GM19023 (cell line): ENCODE results near the gene RPL3.
"Not testable (repeated sequence)": the region's sequence is repeated elsewhere in the genome, so short reads cannot be mapped to it uniquely, and the experiment has no call there.

ENCODE experiments used
- ATAC-seq: cut with Tn5 transposase; IDR thresholded peaks from one replicate; pipeline ENCODE4 v1.9.1; 2021; ENCODE audit warnings: mild to moderate bottlenecking, moderate library complexity; ENCODE audit not compliant: unreplicated experiment

Gene RPL3

DNA sequence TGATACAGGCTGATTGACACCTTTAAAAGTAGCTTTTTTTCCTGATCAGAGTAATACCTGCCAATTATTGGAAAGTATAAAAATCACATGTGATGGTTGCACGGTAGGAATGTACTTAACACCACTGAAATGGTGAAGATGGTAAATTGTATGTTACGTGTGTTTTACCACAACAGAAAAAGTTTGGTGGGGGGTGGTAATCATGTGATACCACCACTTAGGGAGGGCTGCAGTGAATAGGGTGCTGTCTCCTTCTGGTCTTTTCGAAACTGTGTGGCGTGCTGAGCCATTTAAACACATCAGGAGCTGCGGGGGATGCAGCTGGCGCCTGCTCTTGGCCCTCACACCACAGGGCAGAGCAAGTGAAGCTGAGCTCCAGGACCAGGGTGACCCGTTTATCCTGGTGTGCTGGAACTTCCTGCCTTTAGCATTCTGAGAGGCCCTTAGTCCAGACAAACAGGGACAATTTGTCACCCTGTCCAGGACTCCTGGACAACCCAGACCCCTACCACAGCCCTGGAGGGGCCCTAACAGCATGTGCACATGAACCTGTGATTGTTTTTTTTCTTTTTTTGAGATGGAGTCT, 33.0 kb upstream of the RPL3 start:
- ATAC-seq, result no peak

DNA sequence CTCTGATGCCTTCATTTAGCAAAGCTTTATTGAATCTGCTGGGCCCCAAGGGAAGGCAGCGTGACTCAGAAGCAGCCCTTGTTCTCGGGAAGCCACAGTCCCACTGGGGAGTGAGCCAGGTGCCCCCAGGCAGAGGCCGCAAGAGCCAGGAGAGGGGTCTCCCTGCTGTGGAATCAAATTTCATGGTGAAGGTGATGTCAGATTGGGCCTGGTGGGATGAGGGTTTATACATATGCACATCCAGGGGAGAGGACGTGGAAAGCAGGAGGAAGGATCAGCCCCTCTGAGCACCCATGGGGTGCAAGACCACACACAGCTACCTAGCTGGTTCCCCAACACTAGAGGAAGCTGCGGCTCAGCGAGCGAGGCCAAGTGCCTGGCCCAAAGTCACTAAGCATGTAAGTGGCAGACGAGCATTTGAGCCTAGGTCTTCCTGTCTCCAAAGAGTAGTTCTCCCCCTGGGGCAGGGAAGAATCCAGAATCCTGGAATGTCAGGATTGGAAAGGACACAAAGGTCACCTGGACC, 32.3 kb upstream of the RPL3 start:
- no peak for ATAC-seq

DNA sequence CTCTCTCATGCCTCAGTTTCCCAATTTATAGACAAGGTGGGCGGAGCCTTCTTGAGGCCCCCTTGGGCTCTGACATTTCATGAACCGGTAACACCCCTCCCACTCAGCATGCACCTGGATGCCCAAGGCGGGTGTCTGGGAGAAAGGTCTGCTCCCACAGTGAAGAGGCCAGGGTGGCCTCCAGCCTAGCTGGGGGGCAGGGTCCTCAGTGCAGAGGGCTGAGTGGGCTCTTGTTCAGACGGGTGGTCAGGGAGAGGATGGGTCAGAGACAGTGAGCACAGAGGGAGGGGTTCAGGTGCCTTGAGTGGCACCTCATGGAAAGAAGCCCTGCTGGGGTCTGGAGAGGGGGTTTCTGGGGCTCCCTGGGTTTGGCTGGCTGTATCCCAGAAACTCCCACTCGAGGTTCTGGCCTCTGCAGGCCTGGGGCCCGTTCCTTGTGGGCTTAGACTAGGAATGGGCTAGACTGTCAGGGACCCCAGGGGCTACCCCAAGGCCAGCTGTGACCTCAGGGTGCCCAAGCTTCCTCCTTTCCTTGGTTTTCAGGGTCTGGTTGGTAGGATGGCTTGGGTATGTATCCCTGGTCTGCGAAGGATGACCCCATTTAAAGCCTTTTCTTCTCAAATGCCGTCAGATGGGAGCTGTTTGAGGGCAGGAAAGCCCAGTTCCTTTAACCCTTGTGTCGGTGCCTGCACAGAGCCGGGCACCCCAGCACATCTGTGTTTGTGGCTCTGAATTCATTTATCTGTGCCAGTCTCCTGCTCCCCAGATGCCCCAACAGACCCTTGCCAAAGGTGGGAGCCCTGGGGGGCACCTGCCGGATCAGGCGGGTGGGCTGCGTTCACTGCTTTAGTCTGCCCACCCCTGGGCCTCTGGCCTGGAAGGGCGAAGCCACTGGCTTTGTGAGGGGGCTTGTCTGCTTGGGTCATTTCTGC, 31.6 kb upstream of the RPL3 start:
- ATAC-seq, result no peak

GRCh38 chr22:39349967-39350726, 30.7 kb upstream of the RPL3 start, which contains the start of gene SYNGR1:
Gene SYNGR1 (plus strand): TSS chr22:39349991. CDS start chr22:39350011, 20 bp downstream.
- no peak for ATAC-seq

GRCh38 chr22:39349506-39349966, 30.1 kb upstream of the RPL3 start:
- ATAC-seq, result no peak

- ATAC-seq, result no peak
These were observed 29.6 kb upstream of the RPL3 start for GRCh38 chr22:39348909-39349505.

DNA sequence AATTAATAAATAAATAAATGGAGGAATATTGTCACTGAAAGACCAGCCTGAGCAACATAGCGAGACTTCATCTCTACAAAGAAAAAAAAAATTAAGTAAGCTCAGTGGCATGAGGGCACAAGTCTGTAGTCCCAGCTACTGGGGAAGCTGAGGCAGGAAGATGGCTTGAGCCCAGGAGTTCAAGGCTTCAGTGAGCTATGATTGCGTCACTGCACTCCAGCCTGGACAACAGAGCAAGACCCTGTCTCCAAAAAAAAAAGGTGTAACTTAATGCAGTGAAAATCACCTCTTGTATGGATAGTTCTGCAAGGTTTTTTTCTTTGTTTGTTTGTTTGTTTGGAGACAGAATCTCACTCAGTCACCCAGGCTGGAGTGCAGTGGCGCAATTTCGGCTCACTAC, 25.8 kb upstream of the RPL3 start:
- no peak for ATAC-seq

- ATAC-seq, result no peak
These were observed 24.6 kb upstream of the RPL3 start for GRCh38 chr22:39344046-39344390.

DNA sequence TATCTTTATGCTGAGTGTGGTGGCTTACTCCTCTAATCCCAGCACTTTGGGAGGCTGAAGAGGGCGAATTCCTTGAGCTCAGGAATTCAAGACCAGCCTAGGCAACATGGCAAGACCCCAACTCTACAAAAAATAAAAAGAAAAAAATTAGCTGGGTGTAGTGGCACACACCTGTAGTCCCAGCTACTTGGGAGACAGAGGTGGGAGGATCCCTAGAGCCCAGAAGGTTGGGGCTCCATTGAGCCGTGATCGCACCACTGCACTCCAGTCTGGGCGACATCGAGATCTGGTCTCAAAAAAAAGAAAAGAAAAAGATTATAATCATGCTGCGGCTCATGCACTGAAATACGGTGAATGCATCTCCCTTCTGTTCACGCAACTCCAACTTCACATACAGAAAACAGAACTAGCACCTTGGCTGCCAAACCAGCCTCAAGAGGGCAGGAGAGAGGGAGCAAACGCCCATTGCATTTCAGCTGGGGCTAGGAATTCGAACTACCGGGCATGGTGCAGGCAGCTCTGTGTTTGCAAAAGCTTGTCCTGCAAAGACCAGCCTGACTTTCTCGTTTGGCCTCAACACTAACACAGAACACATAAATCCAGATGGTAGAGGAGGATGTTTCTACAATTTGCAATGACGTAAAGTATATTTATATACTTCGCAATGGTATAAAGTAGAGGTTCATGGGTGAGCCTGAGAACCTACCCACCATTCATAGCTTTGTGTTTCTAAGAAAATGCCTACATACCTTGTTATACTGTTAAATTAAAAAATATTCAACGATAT, 24.0 kb upstream of the RPL3 start:
- ATAC-seq, result no peak

DNA sequence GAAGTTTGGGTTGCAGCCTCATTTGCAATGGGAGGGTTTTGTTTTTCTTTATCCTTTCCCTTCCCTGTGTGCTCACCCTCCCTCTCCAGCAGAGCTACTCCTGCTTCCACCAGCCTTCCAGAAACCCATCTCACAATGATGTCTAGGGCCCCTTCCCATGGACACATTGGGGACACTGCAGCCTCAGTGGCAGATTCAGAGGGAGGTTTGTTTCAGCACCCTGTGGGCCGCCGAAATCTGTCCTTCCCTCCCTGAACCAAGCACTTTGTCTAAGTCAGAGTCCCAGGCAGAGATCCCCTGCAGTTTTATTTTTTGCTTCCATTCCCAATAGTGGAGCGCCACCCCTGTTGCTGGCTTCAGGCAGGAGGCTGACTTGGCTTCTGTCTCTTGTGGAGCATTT, 21.8 kb upstream of the RPL3 start:
- ATAC-seq, result no peak

DNA sequence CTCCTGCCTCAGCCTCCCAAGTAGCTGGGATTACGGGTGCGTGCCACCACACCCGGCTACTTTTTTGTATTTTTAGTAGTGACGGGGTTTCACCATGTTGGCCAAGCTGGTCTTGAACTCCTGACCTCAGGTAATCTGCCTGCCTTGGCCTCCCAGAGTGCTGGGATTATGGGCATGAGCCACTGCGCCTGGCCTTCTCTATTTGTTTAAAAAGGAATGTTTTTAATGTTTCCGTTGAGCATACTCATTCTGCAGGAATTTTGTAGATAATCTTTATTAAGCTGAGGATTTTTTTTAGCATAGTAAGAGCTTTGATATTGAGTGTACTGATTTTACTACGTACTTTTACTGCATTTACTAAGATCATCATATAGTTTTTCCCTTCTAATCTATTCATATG, 20.4 kb upstream of the RPL3 start:
- not testable (repeated sequence) for ATAC-seq

DNA sequence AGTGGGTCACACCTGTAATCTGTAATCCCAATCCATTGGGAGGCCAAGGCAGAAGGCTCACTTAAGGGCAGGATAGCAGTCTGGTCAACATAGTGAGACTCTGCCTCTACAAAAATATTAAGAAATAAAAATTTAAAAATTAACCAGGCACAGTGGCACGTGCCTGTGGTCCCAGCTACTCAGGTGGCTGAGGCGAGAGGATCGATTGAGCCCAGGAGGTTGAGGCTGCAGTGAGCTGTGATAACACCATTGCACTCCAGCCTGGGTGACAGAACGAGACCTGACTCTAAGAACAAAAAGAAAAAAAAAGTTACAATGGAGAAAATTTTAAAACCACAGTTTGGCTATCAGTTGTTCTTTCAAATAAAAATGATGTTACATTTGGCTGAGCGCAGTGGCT, 17.0 kb upstream of the RPL3 start:
- ATAC-seq, result no peak

DNA sequence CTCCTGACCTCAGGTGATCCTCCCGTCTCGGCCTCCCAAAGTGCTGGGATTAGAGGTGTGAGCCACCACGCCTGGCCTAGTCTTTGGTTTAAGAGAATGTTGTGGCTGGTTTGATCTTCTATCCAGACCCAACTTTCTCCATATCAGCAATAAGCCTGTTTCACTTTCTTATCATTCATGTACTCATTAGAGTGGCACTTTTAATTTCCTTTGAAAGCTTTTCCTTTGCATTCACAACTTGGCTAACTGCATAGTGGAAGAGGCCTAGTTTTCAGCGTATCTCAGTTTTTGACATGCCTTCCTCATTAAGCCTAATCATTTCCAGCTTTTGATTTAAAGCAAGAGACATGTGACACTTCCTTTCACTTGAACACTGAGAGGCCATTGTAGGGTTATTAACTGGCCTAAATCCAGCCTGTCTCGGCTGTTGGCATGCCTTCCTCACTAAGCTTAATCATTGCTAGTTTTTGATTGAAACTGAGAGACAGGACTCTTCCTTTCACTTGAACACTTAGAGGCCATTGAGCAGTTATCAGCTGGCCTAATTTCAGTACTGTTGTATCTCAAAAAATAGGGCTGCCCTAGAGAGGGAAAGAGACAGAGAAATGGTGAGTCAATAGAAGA, 13.1 kb upstream of the RPL3 start:
- no peak for ATAC-seq

DNA sequence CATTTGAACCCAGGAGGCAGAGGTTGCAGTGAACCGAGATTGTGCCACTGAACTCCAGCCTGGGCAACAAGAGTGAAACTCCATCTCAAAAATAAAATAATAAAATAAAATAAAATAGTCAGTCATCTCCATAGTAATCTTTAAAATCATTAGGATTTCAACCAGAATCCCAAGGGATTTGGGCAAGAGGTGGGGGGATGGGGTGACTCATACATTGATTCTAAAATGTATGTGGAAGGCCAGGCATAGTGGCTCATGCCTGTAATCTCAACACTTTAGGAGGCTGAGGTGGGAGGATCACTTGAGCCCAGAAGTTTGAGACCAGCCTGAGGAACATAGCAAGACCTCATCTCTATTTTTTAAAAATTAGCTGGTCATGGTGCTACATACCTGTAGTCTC, 11.1 kb upstream of the RPL3 start:
- ATAC-seq, result not testable (repeated sequence)

DNA sequence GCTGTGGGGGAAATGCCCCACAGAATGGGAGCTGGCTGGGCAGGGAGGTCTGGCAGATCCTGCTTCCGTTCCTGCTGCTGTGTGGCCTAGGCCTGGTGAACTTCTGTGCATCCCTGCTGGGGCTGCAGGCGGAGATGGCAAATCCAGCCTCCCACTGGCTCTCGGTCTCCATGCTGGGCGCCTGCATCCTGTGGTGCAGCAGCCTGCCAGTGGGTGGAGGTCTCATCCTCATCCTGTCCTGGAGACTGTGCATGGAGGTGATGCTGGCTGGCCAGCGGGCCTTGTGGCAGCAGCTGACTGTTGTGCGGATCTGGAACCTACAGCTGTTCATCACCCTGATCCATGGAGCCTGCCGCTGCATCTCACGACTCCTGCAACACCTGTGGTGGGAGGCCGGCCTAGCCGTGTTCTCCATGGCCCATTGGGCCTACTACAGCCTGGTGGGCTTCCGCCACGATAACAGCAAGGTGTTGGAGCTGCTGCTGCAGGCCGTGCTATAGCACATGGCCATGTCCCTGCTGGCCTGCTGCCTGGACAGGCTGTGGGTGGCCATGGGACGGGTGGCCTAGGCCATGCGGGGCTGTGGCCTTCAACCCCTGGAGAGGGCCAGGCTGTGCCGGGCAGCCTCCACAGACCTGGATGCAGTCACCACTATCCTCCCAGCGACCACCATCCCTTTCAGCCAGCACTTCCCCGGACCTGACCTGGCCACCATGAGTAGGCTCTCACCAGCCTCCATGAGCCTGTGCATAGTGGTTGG, 8.8 kb upstream of the RPL3 start:
- ATAC-seq, result no peak

DNA sequence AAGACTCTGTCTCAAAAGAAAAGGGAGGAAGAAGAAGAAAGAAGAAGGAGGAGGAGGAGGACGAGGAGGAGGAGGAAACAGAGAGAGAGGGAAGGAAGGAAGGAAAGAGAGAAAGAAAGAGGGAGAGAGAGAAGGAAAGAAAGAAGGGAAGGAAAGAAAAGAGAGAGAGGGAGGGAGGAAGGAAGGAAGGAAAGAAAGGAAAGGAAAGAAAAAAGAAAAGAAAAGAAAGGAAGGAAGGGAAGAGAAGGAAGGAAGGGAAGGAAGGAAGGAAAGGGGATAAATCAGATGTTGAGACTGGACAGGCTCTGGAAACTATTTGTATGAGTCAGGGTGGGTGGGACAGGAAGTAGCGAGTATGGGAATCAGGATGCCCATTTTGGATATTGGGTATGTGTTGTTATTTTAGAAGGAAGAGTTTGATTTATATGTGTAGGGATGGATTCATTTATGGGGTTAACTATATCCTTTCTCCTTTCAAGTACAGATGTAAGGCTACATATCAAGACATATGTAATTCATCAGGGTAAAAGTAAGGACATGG, 6.0 kb upstream of the RPL3 start:
- ATAC-seq, result no peak

DNA sequence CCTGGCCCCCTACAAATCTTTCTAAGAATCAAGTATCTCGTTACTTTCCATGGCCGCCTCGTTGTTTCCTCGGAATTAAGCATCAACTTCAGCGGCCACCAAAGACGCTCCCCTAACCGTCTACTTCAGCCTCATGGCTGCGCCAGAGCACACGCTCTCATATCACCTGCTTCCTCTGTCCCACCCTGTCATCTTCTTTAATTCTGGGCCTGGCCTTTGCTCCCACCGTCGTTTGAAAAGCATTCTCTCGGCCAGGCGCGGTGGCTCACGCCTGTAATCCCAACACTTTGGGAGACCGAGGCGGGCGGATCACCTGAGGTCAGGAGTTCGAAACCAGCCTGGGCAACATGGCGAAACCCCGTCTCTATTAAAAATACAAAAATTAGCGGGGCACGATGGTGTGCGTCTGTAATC, 1.2 kb upstream of the RPL3 start:
- not testable (repeated sequence) for ATAC-seq

DNA sequence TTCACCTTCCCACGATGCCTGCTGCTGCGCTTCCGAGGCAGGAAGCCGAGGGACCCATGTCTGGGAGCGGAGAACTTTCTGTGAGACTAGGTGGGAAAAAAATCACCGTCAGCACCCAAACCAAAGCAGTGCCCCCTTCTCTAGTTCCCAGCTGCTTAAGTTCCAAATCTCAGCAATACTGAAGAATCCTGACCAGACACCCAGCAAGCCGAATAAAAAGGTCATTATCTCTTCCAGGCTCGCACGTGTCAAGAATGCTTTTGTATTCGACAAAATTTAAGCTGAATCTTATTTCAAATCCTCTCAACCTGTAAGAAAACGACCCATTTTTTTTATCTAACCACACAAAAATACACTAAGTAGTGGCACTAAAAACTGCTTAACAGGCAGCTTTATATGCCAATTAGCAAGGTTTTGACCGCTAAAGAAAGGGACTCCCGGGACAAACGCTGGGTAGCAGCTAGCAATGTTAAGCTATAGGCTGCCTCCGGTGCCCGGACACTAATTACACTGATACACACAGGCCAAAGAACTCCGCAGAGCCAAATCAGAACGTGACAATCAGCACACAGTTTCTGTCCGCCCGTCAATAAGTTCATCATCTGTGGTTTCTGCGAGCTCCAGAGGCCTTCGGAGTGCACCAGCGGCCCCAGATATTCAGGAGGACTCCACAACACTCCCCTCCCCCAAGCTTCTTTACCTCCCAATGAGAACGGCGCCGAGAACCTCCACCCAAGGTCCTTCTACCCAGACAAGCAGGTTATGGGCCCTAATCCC, 728 bp downstream of the RPL3 start:
- peak; percentile 3 for ATAC-seq
